Uterus (tissue), 2 donors: ENCODE results near the gene SIRT2.

Experiments
- CTCF ChIP-seq, 4 experiments: fragments of 200-600 bp in 2 of 4; fragments of 450-650 bp in 2 of 4; sonication (generic) in 2 of 4; IDR thresholded peaks; one replicate each; pipeline ENCODE4 v1.5.1; 2016 to 2019; ENCODE audit warnings: antibody characterized with exemption in 4 of 4, mild to moderate bottlenecking in 2 of 4, moderate library complexity in 1 of 4
- POLR2A ChIP-seq, 2 donors: fragments of 450-650 bp; IDR thresholded peaks; one replicate each; pipeline ENCODE4 v1.6.1; 2016; ENCODE audit warnings: antibody characterized with exemption in 2 of 2, mild to moderate bottlenecking in 1 of 2, moderate library complexity in 1 of 2

- no peak for TF ChIP-seq CTCF (IDR thresholded peaks at IDR 0.05)
- no peak for TF ChIP-seq POLR2A (IDR thresholded peaks at IDR 0.05)
Observed at GRCh38 chr19:38893341-38893771, 6.1 kb downstream of the SIRT2 start.
